ENCODE results near the gene MINDY4.

The MINDY4 gene

DNA sequence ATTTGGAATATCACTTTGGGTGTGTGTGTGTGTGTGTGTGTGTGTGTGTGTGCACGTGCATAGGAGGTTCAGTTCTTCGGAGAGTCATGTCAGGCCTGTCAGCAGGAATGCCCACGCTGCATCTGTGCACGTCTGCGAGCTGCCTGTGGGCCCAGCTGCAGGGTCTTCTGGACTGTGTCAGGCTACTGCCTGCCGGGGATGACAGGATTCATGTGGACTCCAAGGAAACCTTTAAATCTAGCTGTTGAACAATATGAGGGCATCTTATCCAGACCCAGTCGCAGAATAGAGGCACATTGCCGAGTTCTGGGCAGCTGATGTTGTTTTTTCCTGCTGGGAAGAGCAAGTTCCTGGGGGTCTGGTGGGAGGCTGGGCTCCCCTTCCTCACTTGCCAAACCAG, 159.4 kb downstream of the MINDY4 start:
- H3K4me3 ChIP-seq (ENCODE audit: low read length) = no peak overlapping the region
- no peaks in the 10 kb centered on the region for H3K4me1 ChIP-seq (ENCODE audit: control insufficient read depth, low read length)
- H3F3A ChIP-seq (ENCODE audit: control insufficient read depth, insufficient read depth) = no peaks in the 10 kb centered on the region
- H3K27me3 ChIP-seq (ENCODE audit: control insufficient read depth, low read length) = peaks cover 4% of the 10 kb centered on the region; the same call in 1 of the 2 replicates
- no peak for TF ChIP-seq EZH2phosphoT487 (IDR thresholded peaks at IDR 0.05; ENCODE audit: borderline replicate concordance, low read length)
- TF ChIP-seq, protein P1, sequence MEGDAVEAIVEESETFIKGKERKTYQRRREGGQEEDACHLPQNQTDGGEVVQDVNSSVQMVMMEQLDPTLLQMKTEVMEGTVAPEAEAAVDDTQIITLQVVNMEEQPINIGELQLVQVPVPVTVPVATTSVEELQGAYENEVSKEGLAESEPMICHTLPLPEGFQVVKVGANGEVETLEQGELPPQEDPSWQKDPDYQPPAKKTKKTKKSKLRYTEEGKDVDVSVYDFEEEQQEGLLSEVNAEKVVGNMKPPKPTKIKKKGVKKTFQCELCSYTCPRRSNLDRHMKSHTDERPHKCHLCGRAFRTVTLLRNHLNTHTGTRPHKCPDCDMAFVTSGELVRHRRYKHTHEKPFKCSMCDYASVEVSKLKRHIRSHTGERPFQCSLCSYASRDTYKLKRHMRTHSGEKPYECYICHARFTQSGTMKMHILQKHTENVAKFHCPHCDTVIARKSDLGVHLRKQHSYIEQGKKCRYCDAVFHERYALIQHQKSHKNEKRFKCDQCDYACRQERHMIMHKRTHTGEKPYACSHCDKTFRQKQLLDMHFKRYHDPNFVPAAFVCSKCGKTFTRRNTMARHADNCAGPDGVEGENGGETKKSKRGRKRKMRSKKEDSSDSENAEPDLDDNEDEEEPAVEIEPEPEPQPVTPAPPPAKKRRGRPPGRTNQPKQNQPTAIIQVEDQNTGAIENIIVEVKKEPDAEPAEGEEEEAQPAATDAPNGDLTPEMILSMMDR (IDR thresholded peaks at IDR 0.05; ENCODE audit: low read depth, low read length, poor library complexity, severe bottlenecking) = no peak
- no peaks in the 10 kb centered on the region for H4K20me1 ChIP-seq (ENCODE audit: control insufficient read depth, insufficient read depth, low read depth, low read length)
- H3K36me3 ChIP-seq (ENCODE audit: control insufficient read depth, low read length) = no peaks in the 10 kb centered on the region
- no peaks in the 10 kb centered on the region for H3K9me2 ChIP-seq (replicated peaks; ENCODE audit: control insufficient read depth, low read length)
- no peak overlapping the region for H3K4me2 ChIP-seq (ENCODE audit: low read length)
- peaks cover 3% of the 10 kb centered on the region; the same call in 1 of the 2 replicates for H3K9me3 ChIP-seq (ENCODE audit: control insufficient read depth, insufficient read depth, low read length)
- no peaks in the 10 kb centered on the region for H3K79me2 ChIP-seq (ENCODE audit: control insufficient read depth, low read length)
- H3K27ac ChIP-seq (ENCODE audit: low read depth, low read length) = no peak overlapping the region

DNA sequence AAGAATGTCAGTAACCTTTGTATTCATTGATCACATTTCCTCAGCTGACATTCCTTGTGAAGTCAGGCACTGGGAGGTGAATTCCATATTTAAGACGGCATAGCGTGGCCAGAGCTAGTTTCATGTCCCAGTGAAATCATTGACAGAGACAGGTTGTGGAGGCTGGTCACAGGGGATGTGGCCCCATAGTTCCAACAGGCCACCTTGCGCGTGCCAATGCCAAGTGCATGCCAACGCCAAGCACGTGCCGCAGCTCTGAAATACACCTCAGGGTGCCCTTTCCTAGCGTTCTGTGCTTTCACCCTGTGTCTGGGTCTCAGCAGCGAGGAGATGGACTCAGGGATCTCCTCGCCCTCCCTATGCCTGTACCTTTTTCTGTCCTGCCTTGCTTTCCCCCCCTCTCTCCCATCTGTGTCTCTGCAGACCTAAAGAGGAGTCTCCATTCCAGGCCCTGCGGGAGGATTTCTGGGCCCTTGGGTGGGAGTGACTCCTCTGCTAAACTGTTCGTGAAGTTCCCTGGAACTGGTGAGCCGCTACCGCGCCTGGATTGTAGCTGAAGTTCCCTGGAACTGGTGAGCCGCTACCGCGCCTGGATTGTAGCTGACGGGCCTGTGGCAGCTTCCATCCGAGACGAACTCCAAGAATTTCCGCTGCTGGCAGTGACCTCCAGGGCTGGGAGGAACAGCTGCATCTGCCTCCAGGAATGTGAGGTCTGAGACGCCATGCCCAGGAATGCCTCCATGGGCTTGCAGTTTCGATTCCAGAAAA, 160.1 kb downstream of the MINDY4 start:
- no peaks in the 10 kb centered on the region for H3K79me2 ChIP-seq (ENCODE audit: control insufficient read depth, low read length)
- H3K27me3 ChIP-seq (ENCODE audit: control insufficient read depth, low read length) = peaks cover 4% of the 10 kb centered on the region; the same call in 1 of the 2 replicates
- no peak overlapping the region for H3K4me2 ChIP-seq (ENCODE audit: low read length)
- H3K27ac ChIP-seq (ENCODE audit: low read depth, low read length) = no peak overlapping the region
- no peaks in the 10 kb centered on the region for H3K36me3 ChIP-seq (ENCODE audit: control insufficient read depth, low read length)
- H4K20me1 ChIP-seq (ENCODE audit: control insufficient read depth, insufficient read depth, low read depth, low read length) = no peaks in the 10 kb centered on the region
- no peaks in the 10 kb centered on the region for H3K9me2 ChIP-seq (replicated peaks; ENCODE audit: control insufficient read depth, low read length)
- H3K9me3 ChIP-seq (ENCODE audit: control insufficient read depth, insufficient read depth, low read length) = peaks cover 3% of the 10 kb centered on the region; the same call in 1 of the 2 replicates
- TF ChIP-seq EZH2phosphoT487 (IDR thresholded peaks at IDR 0.05; ENCODE audit: borderline replicate concordance, low read length) = no peak
- TF ChIP-seq, protein P1 (IDR thresholded peaks at IDR 0.05; ENCODE audit: low read depth, low read length, poor library complexity, severe bottlenecking) = no peak
- H3K4me1 ChIP-seq (ENCODE audit: control insufficient read depth, low read length) = no peaks in the 10 kb centered on the region
- no peaks in the 10 kb centered on the region for H3F3A ChIP-seq (ENCODE audit: control insufficient read depth, insufficient read depth)
- no peak overlapping the region for H3K4me3 ChIP-seq (ENCODE audit: low read length)

DNA sequence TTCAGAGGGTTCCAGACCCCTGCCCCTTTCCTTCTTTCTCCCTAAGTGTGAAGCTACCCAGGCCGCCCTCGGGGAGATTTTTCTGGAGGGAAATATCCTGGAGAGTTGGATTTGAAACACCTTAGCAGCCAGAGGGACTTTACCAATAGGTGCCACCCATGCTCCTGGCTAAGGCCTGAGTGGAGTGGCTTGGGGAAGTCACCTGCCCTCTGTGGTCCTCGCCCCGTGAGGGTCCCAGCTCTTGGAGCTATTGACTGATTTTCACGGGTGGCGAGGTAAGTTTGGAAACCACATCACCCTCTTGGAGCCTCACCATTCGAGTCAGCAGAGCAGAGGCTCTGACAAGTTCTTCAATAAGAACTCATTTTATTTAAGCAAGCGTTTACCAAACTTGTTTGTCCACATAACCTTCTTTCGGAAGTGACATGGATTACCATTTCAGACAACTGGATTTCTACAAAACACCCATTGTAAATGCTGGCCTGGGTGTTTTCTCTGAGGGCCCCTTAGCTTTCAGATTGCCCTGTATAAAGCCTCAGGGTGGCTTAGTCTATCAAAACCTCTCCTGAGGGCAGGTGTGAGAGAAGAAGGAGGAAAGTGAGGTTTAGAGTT, 160.8 kb downstream of the MINDY4 start:
- Histone ChIP-seq H3K4me2 (ENCODE audit: low read length) (no peak overlapping the region), H3K79me2 (ENCODE audit: control insufficient read depth, low read length) (no peaks in the 10 kb centered on the region), H3K9me3 (ENCODE audit: control insufficient read depth, insufficient read depth, low read length) (peaks cover 2% of the 10 kb centered on the region; the same call in 1 of the 2 replicates), H4K20me1 (ENCODE audit: control insufficient read depth, insufficient read depth, low read depth, low read length) (no peaks in the 10 kb centered on the region), H3K9me2 (replicated peaks; ENCODE audit: control insufficient read depth, low read length) (no peaks in the 10 kb centered on the region), H3K4me3 (ENCODE audit: low read length) (no peak overlapping the region), H3K27ac (ENCODE audit: low read depth, low read length) (no peak overlapping the region), H3K4me1 (ENCODE audit: control insufficient read depth, low read length) (no peaks in the 10 kb centered on the region), H3K27me3 (ENCODE audit: control insufficient read depth, low read length) (peaks cover 4% of the 10 kb centered on the region; the same call in 1 of the 2 replicates), H3K36me3 (ENCODE audit: control insufficient read depth, low read length) (no peaks in the 10 kb centered on the region), H3F3A (ENCODE audit: control insufficient read depth, insufficient read depth) (no peaks in the 10 kb centered on the region)
- TF ChIP-seq, protein P1 (IDR thresholded peaks at IDR 0.05; ENCODE audit: low read depth, low read length, poor library complexity, severe bottlenecking) = no peak
- TF ChIP-seq EZH2phosphoT487 (IDR thresholded peaks at IDR 0.05; ENCODE audit: borderline replicate concordance, low read length) = no peak
